ENCODE results near the gene RALB.

RALB gene

DNA sequence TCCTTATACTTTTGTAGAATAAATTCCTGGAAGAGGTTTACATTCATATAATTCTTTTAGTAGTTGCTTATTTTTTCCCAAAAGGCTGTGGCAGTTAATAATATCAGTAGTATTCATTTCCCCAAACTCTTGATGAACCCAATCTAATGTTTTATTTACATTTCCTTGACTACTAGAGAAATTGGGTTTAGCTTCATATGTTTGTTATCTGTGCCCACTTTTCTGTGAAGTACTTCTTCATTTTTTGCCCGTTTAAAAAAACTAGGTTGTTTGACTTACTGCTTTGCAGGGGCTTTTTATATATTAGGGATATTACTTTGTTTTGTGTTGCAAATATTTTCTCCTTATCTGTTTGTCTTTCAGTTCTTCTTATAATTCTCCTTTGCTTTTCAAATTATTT lies 17.2 kb downstream of the RALB start:
- Histone ChIP-seq H3K4me3 (ENCODE audit: low read length) (no peak overlapping the region), H3K27me3 (ENCODE audit: insufficient read depth, low read length) (no peaks in the 10 kb centered on the region), H2AFZ (ENCODE audit: low read depth, low read length) (no peak overlapping the region), H3K4me1 (ENCODE audit: insufficient read depth, low read length) (no peaks in the 10 kb centered on the region), H3K36me3 (ENCODE audit: insufficient read depth, low read length) (no peaks in the 10 kb centered on the region), H3K9me3 (ENCODE audit: low read length) (peaks cover 5% of the 10 kb centered on the region)

DNA sequence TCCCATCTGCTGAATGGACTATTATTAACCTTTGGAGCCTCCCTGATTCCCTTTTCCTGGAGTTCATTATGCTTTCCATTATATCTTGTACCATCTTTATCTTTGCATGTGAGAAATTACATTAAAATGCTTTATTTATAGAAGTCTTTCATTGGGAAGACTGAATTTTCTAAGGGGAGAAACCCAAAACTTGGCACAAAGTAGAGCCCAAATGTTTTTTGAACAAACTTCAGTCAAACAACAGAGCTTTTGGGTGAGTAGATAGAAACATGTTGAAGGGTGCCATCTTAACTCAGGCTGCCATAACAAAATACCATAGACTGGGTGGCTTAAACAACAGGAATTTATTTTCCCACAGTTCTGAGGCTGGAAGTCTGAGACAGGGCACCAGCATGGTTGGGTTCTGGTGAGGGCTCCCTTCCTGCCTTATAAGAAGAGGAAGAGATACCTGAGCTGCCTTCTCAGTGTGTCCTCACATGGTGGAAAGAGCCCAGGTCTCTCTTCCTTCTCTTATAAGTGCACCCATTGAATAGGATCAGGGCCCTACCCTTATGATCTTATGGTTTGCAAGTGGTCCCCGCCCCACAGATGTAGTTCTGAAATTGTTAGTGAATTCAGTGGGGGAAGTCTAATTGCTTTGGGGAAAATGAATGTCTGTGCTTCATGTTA lies 19.2 kb downstream of the RALB start:
- H3K4me3 ChIP-seq (ENCODE audit: low read length), result no peak overlapping the region
- no peaks in the 10 kb centered on the region for H3K36me3 ChIP-seq (ENCODE audit: insufficient read depth, low read length)
- H2AFZ ChIP-seq (ENCODE audit: low read depth, low read length), result no peak overlapping the region
- peaks cover 5% of the 10 kb centered on the region for H3K9me3 ChIP-seq (ENCODE audit: low read length)
- H3K4me1 ChIP-seq (ENCODE audit: insufficient read depth, low read length), result no peaks in the 10 kb centered on the region
- no peaks in the 10 kb centered on the region for H3K27me3 ChIP-seq (ENCODE audit: insufficient read depth, low read length)

DNA sequence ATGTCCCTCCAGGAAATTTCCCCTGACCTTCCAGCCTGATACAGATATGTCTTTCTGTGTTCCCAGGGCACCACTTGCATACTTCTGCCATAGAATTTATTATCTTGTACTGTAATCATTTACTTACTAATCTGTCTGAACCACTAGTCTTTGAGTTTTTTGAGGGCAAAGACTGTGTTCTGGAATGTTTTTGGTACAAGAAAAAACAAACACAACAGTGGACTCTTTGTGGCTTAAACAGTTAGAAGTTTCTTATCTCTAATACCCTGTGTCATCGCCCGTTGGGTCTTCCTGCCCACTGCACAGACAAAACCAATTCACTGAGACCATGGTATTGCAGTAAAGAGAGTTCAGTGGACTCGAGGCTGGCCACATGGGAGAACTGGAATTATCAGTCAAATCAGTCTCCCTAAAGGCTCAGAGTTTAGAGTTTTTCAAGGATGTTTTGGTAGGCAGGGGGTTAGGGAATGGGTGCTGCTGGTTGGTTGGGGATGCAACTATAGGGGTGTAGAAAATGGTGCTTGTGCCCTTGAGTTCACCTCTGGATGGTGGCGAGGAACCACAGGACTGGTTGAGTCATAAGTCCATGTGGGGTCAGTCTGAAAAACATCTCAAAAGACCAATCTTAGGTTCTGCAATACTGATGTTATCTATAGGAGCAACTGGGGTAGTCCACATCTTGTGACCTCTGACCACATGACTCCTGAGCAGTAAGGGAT lies 20.3 kb downstream of the RALB start:
- H2AFZ ChIP-seq (ENCODE audit: low read depth, low read length), result no peak overlapping the region
- H3K27me3 ChIP-seq (ENCODE audit: insufficient read depth, low read length), result no peaks in the 10 kb centered on the region
- H3K36me3 ChIP-seq (ENCODE audit: insufficient read depth, low read length), result no peaks in the 10 kb centered on the region
- H3K4me1 ChIP-seq (ENCODE audit: insufficient read depth, low read length), result no peaks in the 10 kb centered on the region
- peaks cover 5% of the 10 kb centered on the region for H3K9me3 ChIP-seq (ENCODE audit: low read length)
- no peak overlapping the region for H3K4me3 ChIP-seq (ENCODE audit: low read length)

DNA sequence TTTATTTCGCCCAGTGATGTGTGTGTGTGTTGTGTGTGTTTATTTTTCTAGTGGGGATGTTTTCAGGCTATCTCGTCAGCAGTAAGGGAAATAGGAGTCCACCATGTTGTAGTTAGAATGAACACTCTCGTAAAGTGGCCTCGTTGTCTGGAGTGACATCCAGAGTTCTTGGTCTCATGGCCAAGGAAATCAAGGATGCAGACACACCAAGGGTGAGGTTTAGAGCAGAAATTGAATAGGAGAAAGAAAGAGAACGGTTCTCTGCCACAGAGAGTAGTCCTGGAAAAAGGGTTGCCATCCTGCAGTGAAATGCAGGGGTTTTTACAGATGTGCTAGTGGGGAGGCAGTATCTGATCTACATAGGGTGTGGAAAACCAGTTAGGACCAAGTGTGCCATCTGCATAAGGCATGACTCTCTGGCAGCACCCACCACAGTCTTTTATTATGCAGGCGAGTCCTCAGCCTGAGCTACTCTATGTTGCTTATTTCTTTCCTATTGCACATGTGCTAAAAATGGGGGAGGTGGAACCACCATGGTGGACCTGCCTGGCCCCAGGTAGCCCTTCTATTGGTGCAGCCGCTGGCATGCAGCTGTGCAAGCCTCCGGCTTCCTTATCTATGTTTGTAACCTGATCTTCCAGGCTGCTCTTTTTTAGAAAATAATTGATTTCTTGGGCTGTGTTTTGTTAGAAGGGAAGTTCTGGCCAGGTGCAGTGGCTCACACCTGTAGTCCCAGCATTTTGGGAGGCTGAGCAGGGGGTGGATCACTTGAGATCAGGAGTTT lies 23.2 kb downstream of the RALB start:
- no peak overlapping the region for H2AFZ ChIP-seq (ENCODE audit: low read depth, low read length)
- no peak overlapping the region for H3K4me3 ChIP-seq (ENCODE audit: low read length)
- H3K27me3 ChIP-seq (ENCODE audit: insufficient read depth, low read length), result no peaks in the 10 kb centered on the region
- H3K36me3 ChIP-seq (ENCODE audit: insufficient read depth, low read length), result no peaks in the 10 kb centered on the region
- H3K4me1 ChIP-seq (ENCODE audit: insufficient read depth, low read length), result no peaks in the 10 kb centered on the region
- H3K9me3 ChIP-seq (ENCODE audit: low read length), result peaks cover 6% of the 10 kb centered on the region

DNA sequence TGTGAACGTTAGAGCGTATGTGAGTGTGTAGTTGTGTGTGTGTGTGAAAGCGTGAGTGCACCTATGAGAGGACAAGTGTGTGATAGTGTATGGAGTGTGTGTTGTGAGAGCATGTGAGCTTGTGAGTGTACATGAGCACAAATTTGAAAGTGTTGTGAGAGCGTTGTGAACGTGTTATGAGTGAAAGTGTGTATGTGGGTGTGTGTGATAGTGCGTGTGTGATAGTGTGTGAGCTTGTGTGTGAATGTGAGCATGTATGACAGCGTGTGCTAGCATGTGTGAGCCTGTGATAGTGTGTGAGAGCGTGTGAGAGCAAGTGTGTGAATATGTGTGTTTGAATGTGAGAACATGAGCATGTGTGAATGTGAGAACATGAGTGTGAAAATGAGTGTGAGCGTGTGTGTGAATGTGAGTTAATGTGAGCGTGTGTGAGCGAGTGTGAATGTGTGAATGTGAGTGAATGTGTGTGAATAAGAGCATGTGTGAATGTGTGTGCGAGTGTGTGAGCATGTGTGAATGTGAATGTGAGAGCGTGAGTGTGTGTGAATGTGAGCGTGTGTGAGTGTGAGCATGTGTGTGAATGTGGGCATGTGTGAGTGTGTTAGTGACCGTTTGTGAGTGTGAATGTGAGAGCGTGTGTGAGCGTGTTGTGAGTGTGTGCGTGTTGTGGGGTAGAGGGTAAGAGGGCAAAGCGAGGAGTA lies 25.0 kb downstream of the RALB start:
- no peaks in the 10 kb centered on the region for H3K36me3 ChIP-seq (ENCODE audit: insufficient read depth, low read length)
- no peak overlapping the region for H3K4me3 ChIP-seq (ENCODE audit: low read length)
- no peak overlapping the region for H2AFZ ChIP-seq (ENCODE audit: low read depth, low read length)

DNA sequence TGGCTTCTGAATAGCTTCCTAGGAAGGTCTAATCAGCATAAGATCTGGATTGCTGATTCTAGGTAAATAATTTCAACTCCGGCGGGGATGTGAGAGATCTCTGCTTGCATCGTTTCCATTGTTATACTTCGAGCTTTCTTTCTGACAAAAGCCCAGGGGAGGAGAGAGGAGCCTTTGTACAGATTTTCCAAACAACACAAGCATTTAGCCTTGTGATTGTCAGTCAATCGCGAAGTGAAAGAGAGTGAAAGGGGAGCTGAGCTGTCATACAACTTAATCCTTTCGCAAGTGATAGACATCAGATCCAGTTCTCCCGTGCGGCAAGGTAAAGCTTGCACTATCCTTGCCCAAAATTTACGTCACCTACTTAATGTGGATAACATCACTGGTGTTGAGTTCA lies 26.2 kb downstream of the RALB start:
- no peaks in the 10 kb centered on the region for H3K36me3 ChIP-seq (ENCODE audit: insufficient read depth, low read length)

More for the DNA sequence above, 25.0 kb downstream of the RALB start:
- peaks cover 6% of the 10 kb centered on the region for H3K9me3 ChIP-seq (ENCODE audit: low read length)
- no peaks in the 10 kb centered on the region for H3K27me3 ChIP-seq (ENCODE audit: insufficient read depth, low read length)
- H3K4me1 ChIP-seq (ENCODE audit: insufficient read depth, low read length), result no peaks in the 10 kb centered on the region

DNA sequence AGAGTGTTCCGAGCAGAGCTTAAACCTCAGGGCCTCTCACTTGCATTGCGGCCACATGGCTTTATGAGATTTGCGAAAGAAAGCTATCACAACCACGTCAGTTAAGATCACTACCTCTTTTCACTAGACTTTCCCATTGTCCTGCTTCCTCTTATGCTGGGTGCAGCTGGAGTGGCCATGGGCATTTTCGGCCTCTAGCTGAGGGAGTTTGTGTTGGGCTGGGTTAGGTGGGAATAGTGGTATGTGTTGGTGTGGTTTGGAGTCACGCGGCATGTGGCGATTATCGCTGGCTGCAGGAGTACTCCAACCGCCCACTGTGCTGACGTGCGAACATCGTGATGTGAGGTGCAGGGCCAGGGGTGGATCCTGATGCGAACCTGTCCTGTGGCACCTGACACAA lies 27.1 kb downstream of the RALB start:
- H3K9me3 ChIP-seq (ENCODE audit: low read length), result peaks cover 6% of the 10 kb centered on the region
- no peaks in the 10 kb centered on the region for H3K4me1 ChIP-seq (ENCODE audit: insufficient read depth, low read length)
- no peak overlapping the region for H2AFZ ChIP-seq (ENCODE audit: low read depth, low read length)
- H3K36me3 ChIP-seq (ENCODE audit: insufficient read depth, low read length), result no peaks in the 10 kb centered on the region
- no peak overlapping the region for H3K4me3 ChIP-seq (ENCODE audit: low read length)
- H3K27me3 ChIP-seq (ENCODE audit: insufficient read depth, low read length), result no peaks in the 10 kb centered on the region

More for the DNA sequence above, 26.2 kb downstream of the RALB start:
- no peak overlapping the region for H3K4me3 ChIP-seq (ENCODE audit: low read length)
- H2AFZ ChIP-seq (ENCODE audit: low read depth, low read length), result no peak overlapping the region
- no peaks in the 10 kb centered on the region for H3K4me1 ChIP-seq (ENCODE audit: insufficient read depth, low read length)
- H3K9me3 ChIP-seq (ENCODE audit: low read length), result peaks cover 6% of the 10 kb centered on the region
- H3K27me3 ChIP-seq (ENCODE audit: insufficient read depth, low read length), result no peaks in the 10 kb centered on the region

DNA sequence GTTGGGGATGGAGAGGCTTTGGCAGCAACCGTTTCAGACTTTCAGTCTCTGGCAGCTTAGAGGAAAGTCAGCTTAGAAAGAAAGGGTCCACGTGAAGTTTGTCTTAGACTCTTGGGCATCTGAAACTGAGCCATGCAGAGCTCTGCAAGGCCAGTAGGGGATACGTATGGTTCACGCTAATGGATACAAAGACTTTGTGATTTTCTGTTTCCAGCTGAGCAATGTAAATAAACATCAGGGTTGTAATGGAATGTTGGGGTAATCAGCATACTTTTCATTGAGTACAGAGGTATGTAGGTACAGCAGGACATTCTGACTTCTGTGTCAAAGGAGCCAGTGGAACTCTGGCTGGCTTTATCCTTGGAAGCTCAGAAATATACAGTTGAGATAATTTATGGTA lies 31.0 kb downstream of the RALB start:
- no peak overlapping the region for H3K4me3 ChIP-seq (ENCODE audit: low read length)
- H3K27me3 ChIP-seq (ENCODE audit: insufficient read depth, low read length), result no peaks in the 10 kb centered on the region
- no peaks in the 10 kb centered on the region for H3K4me1 ChIP-seq (ENCODE audit: insufficient read depth, low read length)
- H3K36me3 ChIP-seq (ENCODE audit: insufficient read depth, low read length), result no peaks in the 10 kb centered on the region
- no peak overlapping the region for H2AFZ ChIP-seq (ENCODE audit: low read depth, low read length)
- H3K9me3 ChIP-seq (ENCODE audit: low read length), result peaks cover 6% of the 10 kb centered on the region

DNA sequence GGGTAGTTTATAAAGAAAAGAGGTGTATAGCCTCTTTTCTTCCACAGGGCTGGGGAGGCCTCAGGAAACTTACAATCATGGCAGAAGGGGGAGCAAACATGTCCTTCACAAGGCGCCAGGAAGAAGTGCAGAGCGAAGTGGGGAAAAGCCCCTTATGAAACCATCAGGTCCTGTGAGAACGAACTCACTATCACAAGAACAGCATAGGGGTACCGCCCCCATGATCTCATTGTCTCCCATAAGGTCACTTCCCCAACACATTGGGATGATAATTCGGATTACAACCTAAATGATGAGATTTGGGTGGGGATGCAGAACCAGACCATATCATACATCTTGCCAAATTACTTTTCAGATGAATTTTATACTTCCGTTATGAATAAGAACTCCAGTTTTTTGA lies 32.4 kb downstream of the RALB start:
- no peaks in the 10 kb centered on the region for H3K36me3 ChIP-seq (ENCODE audit: insufficient read depth, low read length)
- no peaks in the 10 kb centered on the region for H3K9me3 ChIP-seq (ENCODE audit: low read length)
- no peak overlapping the region for H2AFZ ChIP-seq (ENCODE audit: low read depth, low read length)
- no peaks in the 10 kb centered on the region for H3K4me1 ChIP-seq (ENCODE audit: insufficient read depth, low read length)
- H3K4me3 ChIP-seq (ENCODE audit: low read length), result no peak overlapping the region
- no peaks in the 10 kb centered on the region for H3K27me3 ChIP-seq (ENCODE audit: insufficient read depth, low read length)

DNA sequence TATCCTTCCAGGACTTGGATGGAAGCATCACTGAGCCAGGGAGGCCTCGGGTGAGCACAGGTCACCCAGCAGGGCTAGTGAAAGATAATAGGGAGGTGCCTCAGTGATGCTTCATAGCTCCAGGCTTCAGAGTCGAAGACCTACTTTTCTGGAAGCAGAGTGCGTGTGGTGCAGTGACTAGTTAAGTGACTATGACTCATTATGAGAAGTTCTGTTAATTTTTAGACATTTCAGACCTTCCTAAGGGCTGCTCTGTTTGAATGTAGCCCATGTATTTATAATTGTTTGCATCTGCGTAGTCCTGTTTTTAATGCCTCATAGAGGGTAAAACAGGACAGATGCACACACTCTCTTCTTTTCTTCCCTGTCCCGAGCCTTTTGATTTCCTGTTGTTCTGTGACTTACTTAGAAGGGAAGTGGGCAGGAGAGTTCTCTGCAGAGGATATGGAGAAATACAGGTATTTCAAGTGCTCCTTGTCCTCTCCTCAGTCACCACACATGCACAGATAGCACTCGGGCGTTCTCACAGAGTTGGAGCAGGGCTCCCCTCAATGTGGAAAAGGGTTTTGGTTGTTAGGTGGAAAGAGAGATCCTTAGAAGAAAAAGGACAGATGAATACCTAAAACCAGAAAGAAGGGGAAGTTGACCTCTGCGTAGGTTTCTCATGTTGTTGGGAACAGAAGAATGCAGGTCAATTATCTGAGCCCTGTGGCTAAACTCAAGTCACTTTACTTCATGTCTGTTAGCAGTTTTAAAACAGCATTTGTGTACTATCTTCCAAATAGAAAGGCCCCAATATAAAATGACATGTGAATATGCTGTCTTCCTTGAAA lies 34.7 kb downstream of the RALB start:
- Histone ChIP-seq H3K27me3 (ENCODE audit: insufficient read depth, low read length) (no peaks in the 10 kb centered on the region), H3K4me1 (ENCODE audit: insufficient read depth, low read length) (peaks cover 13% of the 10 kb centered on the region), H3K4me3 (ENCODE audit: low read length) (no peak overlapping the region)

DNA sequence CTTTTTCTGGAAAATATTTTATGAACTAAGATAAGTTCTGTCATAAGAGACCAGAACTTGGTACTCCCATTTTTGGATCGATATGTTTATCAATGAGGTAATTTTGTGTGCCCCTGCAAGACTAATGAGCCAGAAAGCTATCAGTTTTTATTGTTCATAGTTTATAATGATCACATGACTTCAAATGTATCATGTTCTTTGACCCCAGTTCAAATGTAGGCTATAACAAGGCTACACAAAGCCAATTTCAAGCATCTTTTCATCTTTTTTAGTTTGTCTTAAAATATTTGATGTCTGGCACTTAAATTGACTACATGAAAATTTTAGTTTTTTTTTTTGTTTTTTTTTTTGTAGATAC lies 35.3 kb downstream of the RALB start:
- no peaks in the 10 kb centered on the region for H3K9me3 ChIP-seq (ENCODE audit: low read length)
- peaks cover 17% of the 10 kb centered on the region for H3K4me1 ChIP-seq (ENCODE audit: insufficient read depth, low read length)
- no peak overlapping the region for H2AFZ ChIP-seq (ENCODE audit: low read depth, low read length)
- no peaks in the 10 kb centered on the region for H3K36me3 ChIP-seq (ENCODE audit: insufficient read depth, low read length)
- H3K27me3 ChIP-seq (ENCODE audit: insufficient read depth, low read length), result no peaks in the 10 kb centered on the region
- no peak overlapping the region for H3K4me3 ChIP-seq (ENCODE audit: low read length)

More for the DNA sequence above, 34.7 kb downstream of the RALB start:
- H3K36me3 ChIP-seq (ENCODE audit: insufficient read depth, low read length), result no peaks in the 10 kb centered on the region
- no peak overlapping the region for H2AFZ ChIP-seq (ENCODE audit: low read depth, low read length)
- no peaks in the 10 kb centered on the region for H3K9me3 ChIP-seq (ENCODE audit: low read length)

DNA sequence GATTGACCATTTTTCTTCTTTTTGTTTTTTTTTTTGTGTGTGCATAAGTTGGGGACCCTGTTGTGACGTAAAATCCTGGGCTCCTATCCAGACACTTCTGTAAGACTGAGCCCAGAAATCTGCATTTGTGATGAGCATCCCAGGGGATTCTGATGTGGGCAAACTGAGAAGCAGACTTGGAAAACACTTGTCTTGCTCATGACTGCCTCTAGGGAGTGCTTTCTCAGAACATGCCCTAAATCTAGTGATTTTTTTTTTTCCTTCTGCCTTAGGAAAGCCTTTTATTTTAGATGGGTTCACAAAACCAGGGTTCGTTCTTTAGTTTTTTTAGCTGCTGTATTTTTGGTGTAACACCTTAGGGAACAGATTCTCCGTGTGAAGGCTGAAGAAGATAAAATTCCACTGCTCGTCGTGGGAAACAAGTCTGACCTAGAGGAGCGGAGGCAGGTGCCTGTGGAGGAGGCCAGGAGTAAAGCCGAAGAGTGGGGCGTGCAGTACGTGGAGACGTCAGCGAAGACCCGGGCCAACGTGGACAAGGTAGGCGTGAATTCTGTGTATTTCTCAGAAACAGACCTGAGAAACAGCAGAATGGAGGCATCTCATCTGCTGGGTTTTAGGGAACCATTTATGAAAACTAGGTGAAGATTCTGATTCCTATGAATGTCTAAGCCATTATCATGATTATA lies 36.7 kb downstream of the RALB start:
- Histone ChIP-seq H3K4me1 (ENCODE audit: insufficient read depth, low read length) (peaks cover 28% of the 10 kb centered on the region), H3K27me3 (ENCODE audit: insufficient read depth, low read length) (no peaks in the 10 kb centered on the region), H3K9me3 (ENCODE audit: low read length) (no peaks in the 10 kb centered on the region), H3K36me3 (ENCODE audit: insufficient read depth, low read length) (no peaks in the 10 kb centered on the region), H2AFZ (ENCODE audit: low read depth, low read length) (no peak overlapping the region), H3K4me3 (ENCODE audit: low read length) (no peak overlapping the region)
